Inflammatory macrophage treated with lipopolysaccharide for 4 hours (primary cell): ENCODE results near the gene NBDY.
"Not testable (repeated sequence)": the region's sequence is repeated elsewhere in the genome, so short reads cannot be mapped to it uniquely, and the experiment has no call there.

Source experiments
- DNase-seq: peaks from one replicate; pipeline ENCODE4 v3.0.0-alpha.2; 2020

NBDY gene, protein sequence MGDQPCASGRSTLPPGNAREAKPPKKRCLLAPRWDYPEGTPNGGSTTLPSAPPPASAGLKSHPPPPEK

DNA sequence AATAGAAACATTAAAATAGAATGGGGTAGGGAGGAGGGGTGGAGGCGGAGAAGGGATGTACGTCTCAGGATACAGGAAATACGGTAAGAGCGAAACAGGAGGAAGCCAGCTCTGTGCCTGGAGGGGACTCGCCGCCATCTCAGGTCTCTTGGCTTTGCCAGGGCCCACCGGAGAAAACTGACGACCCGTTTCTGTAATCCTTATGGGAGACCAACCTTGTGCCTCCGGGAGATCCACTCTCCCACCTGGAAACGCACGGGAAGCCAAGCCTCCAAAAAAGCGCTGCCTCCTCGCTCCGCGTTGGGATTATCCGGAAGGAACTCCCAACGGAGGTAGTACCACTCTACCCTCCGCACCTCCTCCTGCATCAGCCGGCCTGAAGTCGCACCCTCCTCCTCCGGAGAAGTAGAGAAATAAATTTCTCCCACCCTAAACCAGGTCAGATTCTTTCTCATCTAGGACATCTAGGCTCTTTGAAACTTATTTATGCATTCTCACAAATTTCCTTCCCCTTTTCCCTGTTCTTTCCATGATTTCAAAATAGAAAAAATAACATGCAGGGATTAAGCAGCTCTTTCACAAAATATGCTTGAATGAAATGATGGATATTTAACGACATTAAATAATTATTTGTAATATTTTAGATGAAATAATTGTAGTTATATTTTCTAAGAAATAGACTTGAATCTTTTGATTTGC lies at the start of gene NBDY:
Gene NBDY, plus strand, starts transcription at position 92 of the 699 bp plus-strand sequence. Its CDS starts 111 bp downstream, at position 203.
- peak; percentile 47 for DNase-seq

DNA sequence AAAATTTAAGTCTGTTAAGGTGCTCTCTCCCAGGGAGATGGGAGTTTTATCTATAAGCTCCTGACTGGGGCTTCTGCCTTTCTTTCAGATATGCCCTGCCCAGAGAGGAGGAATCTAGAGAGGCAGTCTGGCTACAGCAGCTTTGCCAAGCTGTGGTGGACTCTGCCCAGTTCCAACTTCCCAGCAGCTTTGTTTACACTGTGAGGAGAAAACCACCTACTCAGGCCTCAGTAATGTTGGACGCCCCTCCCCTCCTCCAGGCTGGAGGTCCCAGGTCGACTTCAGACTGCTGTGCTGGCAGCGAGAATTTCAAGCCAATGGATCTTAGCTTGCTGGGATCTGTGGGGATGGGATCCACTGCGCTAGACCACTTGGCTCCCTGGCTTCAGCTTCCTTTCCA lies 24.5 kb upstream of the NBDY start:
- not testable (repeated sequence) for DNase-seq

GRCh38 chrX:56726605-56727004 lies 2.4 kb upstream of the NBDY start:
- DNase-seq = peak; percentile 53

DNA sequence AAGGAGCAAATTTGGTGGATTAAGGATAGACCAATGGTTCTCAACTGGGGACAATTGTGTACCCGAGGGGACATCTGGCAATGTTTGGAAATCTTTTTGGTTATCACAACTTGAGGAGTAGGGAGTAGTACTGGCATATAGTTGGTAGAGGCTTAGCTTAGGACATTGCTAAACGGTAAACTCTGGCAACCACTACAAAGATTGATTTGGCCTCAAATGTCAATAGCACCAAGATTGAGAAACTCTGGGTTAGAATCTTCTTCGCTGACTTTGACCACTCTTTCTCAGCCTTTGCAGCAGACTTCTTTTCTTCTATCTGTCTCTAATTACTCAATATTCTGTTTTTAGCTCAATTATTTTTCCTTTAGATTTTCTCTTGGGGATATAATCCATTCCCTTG lies 1.5 kb upstream of the NBDY start:
- no peak for DNase-seq

- DNase-seq = no peak
Observed at GRCh38 chrX:56728321-56728720, 722 bp upstream of the NBDY start.

- DNase-seq = no peak
Observed at GRCh38 chrX:56728752-56729151, 291 bp upstream of the NBDY start.

- peak; percentile 56 for DNase-seq
Observed at GRCh38 chrX:56733459-56734046, 4.5 kb downstream of the NBDY start.

DNA sequence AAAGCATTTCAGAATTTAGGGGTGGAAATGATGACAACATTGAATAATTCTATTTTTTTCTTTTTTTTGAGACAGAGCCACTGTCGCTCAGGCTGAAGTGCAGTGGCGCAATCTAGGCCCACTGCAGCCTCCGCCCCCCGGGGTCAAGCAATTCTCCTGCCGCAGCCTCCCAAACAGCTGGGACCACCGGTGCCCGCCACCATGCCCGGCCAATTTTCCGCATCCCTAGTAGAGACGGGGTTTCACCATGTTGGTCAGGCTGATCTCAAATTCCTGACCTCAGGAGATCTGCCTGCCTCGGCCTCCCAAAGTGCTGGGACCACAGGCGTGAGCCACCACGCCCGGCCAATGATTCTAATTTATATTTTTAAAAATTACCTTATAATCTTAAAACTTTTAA lies 7.2 kb downstream of the NBDY start:
- no peak for DNase-seq

GRCh38 chrX:56738670-56739069 lies 9.6 kb downstream of the NBDY start:
- no peak for DNase-seq

DNA sequence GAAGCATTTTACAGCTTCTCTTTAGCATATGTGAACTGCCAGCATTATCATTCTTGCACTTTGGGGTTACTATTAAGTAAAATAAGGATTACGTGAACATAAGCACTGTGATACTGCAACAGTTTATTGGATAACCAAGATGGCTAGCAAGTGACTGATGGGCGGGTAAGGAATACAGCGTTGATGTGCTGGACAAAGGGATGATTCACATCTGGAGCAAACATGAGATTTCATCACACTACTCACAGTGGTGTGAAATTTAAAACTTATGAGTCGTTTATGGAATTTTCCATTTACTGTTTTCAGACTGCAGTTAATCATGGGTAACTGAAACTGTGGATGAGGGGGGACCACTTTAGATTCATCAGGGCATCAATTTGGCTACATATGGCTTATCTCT lies 16.0 kb downstream of the NBDY start:
- DNase-seq = peak; percentile 75

GRCh38 chrX:56746996-56747395 lies 18.0 kb downstream of the NBDY start:
- no peak for DNase-seq

DNA sequence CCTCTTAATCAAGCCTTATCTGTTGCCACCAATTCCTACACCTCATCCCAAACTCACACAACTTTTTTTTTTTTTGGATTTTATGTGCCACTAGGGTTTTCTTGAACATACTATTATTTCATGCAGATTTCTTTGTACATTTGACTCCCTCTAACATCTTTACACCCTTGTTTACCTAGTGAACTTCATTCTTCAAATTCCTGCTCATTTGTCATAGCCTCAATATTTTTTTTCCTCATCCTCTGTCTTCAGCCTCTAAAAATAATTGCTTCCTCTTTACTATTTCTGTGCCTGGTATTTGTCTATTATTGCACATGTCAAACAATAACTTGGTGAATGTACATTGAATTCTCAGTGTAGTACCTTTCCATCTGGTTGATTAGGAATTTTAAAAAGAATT lies 22.0 kb downstream of the NBDY start:
- no peak for DNase-seq

- DNase-seq = no peak
Observed at GRCh38 chrX:56757327-56757726, 28.3 kb downstream of the NBDY start.

- DNase-seq = no peak
Observed at GRCh38 chrX:56758456-56758855, 29.4 kb downstream of the NBDY start.

- DNase-seq = no peak
Observed at GRCh38 chrX:56759736-56760409, 30.8 kb downstream of the NBDY start.

GRCh38 chrX:56760410-56761124 lies 31.5 kb downstream of the NBDY start:
- not testable (repeated sequence) for DNase-seq

DNA sequence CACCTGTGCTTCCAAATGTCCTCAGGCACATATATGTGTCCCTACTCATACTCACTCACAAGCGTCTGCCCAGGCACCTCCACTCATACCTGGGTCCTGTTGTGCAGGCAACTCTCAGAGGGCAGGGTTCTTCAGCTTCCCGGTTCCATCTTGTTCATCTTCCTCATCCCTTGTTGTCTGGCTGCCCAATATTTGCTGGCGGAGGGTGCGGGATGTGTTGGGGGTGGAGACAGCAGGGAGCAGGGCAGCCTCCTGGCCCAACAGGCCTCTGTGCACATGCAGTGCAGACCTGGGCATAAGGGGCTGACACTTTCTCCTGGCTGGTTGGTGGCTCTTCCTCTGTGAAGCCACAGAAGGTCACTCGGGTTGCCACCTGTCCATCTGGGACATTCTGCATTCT lies 32.1 kb downstream of the NBDY start:
- DNase-seq = no peak

DNA sequence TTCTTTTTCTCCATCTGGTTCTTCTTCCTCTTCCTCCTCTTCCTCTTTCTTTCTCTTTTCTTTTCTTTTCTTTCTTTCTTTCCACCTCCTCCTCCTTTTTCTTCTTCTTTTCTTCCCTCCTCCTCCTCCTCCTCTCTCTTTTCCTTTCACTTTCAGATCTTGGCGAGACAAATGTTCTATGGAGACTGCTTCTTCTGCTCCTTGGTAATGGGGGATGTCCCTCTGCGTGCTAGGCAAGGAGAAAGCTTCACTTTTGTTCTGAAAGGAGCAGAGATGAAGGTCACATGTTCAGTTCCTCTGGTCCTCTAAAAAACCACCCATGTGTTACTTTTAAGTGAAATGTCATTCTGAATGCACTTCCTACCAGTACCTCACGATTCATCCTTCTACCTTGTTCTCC lies 33.2 kb downstream of the NBDY start:
- DNase-seq = peak; percentile 34

DNA sequence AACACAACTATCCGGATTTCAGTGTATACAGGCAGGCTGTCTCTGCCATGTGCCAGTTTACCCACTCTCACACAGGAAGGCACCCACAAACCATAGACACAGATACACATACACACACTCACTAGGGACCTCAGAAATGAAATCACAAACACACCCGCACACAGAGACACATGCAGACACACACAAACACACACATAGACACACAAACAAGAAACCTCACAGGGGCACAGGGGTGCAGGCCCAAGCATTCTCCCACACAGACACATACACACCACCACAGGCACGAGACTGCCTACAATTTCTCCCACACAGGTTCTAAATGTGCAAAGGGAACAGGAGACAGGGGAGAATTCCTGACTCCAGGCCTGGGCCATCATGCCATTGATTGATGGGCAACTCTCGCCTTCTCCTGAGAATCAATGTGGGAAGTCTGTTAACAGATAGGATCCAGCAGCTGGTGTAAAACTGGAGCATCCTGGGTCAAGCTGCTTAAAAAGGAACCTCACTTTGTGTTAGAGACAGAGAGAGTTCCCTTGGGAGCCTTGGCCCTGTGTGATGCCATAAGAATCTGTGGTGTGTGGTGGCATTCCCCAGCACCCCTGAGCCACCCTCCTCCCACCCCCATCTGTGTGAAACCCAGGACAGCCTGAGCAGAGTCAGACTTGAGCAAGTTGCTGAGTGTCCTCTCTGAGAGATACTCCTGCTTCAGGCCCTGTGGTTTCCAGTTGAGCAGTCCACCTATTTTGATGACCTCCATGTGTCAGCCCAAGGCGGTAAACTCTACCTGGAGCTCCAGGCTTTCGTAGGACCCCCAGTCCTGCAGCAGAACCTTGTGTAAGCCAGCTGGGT lies 33.9 kb downstream of the NBDY start:
- DNase-seq = no peak

DNA sequence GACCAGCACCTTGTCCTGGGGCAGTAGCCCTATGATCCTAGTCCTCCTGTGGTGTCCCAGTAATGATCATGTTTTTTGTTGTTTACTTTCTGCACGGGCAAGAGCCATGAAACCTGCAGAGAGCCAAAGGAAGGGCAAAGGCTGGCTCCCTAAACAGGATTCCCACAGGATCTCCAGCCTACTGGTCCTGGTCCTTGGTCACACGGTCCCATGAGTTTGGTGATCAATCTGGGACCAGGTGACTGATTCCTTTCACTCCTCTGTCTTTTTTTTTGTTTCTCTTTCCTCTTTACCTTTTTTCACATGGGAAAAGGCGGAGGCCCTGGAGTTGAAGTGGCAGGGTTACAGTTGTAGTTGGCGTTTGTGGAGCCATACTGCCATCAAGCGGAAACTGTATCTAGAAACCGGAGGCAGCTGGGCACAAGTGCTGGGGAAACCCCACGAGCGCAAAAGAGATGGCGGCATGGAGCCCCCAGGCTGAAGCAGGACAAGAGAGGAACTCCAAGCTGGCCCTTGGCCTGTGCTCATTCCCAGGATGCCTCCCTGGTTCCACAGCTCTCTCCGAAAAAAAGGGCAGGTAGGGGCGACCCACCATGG lies 34.6 kb downstream of the NBDY start:
- no peak for DNase-seq

GRCh38 chrX:56764153-56764974 lies 35.3 kb downstream of the NBDY start:
- peak; percentile 38 for DNase-seq
